ELR (cell line): ENCODE measurements around the gene HSPA2.
"Not testable (repeated sequence)": the region's sequence is repeated elsewhere in the genome, so short reads cannot be mapped to it uniquely, and the experiment has no call there.

Source experiments
- DNase-seq: peaks from one replicate; pipeline ENCODE4 v3.0.0-alpha.2; 2015; ENCODE audit warnings: low read depth

Gene HSPA2

GRCh38 chr14:64562436-64562835 lies 21.9 kb downstream of the HSPA2 start:
- DNase-seq: no peak

- no peak for DNase-seq
Measured at GRCh38 chr14:64563696-64564095, 23.2 kb downstream of the HSPA2 start.

GRCh38 chr14:64566651-64567122 lies 26.1 kb downstream of the HSPA2 start:
- DNase-seq: no peak

- peak; percentile 58 for DNase-seq
Measured at GRCh38 chr14:64569138-64569631, 28.6 kb downstream of the HSPA2 start.

- not testable (repeated sequence) for DNase-seq
Measured at GRCh38 chr14:64569646-64570045, 29.1 kb downstream of the HSPA2 start.

- DNase-seq: no peak
Measured at GRCh38 chr14:64572386-64573104, 32.0 kb downstream of the HSPA2 start.

- no peak for DNase-seq
Measured at GRCh38 chr14:64573109-64573508, 32.6 kb downstream of the HSPA2 start.

GRCh38 chr14:64574371-64575107 lies 34.0 kb downstream of the HSPA2 start:
- DNase-seq: no peak

GRCh38 chr14:64577211-64577610 lies 36.7 kb downstream of the HSPA2 start:
- DNase-seq: no peak

- DNase-seq: no peak
Measured at GRCh38 chr14:64580467-64580866, 39.9 kb downstream of the HSPA2 start.

- no peak for DNase-seq
Measured at GRCh38 chr14:64581363-64581762, 40.8 kb downstream of the HSPA2 start.

- DNase-seq: no peak
Measured at GRCh38 chr14:64581817-64582216, 41.3 kb downstream of the HSPA2 start.

- no peak for DNase-seq
Measured at GRCh38 chr14:64584190-64584589, 43.6 kb downstream of the HSPA2 start.

- DNase-seq: peak; percentile 8
Measured at GRCh38 chr14:64591809-64592208, 51.3 kb downstream of the HSPA2 start.
